ENCODE measurements around the gene RFNG.

Gene RFNG

DNA sequence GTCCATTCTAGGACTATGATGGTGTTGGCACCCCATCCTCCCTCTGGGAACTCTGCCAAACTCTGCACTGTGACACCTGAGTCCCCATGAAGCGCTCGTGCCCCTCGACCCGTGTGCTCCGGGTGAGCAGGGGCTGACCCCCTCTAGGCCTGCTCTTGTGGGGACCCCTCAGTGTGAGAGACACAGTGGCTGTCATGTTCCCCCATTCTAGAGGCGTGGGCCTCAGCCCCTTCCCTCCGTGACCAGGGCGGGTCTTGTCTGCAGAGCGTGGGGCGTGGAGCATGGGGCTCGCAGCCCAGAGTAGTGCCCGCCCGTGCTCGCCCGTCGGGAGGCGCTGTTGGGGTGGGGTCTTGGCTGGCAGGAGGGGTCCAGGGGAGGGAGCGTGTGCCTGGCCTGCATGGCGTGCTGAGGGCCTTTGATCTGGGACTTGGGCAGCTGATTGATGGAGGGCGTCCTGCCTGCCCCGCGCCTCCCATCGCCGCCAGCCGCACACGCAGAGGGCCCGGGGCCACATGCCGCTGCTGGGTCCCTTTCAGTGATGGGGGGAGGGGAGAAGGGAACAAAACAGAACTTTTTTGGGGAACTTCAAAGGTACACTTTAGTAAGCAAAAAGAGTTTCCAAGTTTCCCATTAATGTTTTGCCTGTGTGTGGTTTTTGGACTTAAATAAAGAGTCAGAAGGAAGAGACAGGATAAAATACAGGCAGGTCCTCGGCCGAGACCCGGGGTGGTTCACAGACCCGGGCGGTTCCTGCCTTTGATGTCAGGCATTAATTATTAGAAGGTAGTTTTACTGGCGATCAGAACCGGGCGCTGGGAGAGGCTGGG, 51.4 kb downstream of the RFNG start:
- no peak for DNase-seq (ENCODE audit: low spot score)
- TF ChIP-seq CTCF (IDR thresholded peaks at IDR 0.05; ENCODE audit: extremely low read depth, insufficient read depth, missing control alignments) = no peak
- in situ Hi-C loops (cut with MboI; ENCODE audit: low pct_unique_long_range_greater_than_20kb, low sequenced_read_pairs, unreplicated experiment) = no loop called here

DNA sequence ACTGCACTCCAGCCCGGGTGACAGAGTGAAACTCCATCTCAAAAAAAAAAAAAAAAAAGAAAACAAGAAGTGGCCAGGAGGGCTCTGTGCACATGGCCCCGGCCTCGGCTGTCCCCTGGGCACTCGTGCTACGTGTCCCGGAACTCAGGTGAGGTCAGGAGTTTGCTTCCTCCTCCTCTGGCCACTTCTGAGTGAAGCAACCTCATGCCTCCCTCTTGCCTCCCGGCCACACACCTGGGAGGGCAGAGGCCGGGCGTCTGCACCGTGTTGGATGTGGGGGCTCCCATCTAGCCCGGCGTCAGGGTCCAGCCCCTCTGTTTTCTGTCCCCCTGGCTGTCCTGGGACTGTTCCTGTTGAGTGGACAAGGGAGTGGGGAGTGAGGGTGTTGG, 52.0 kb downstream of the RFNG start:
- DNase-seq (ENCODE audit: low spot score) = no peak
- TF ChIP-seq CTCF (IDR thresholded peaks at IDR 0.05; ENCODE audit: extremely low read depth, insufficient read depth, missing control alignments) = no peak
- in situ Hi-C loops (cut with MboI; ENCODE audit: low pct_unique_long_range_greater_than_20kb, low sequenced_read_pairs, unreplicated experiment) = no loop called here

- DNase-seq (ENCODE audit: low spot score) = no peak
- TF ChIP-seq CTCF (IDR thresholded peaks at IDR 0.05; ENCODE audit: extremely low read depth, insufficient read depth, missing control alignments) = no peak
- in situ Hi-C loops (cut with MboI; ENCODE audit: low pct_unique_long_range_greater_than_20kb, low sequenced_read_pairs, unreplicated experiment) = no loop called here
Observed at GRCh38 chr17:81998691-81999438, 52.7 kb downstream of the RFNG start.

GRCh38 chr17:81998212-81998611, 53.4 kb downstream of the RFNG start:
- in situ Hi-C loops (cut with MboI; ENCODE audit: low pct_unique_long_range_greater_than_20kb, low sequenced_read_pairs, unreplicated experiment) = no loop called here
- no peak for DNase-seq (ENCODE audit: low spot score)
- no peak for TF ChIP-seq CTCF (IDR thresholded peaks at IDR 0.05; ENCODE audit: extremely low read depth, insufficient read depth, missing control alignments)
